Cerebellar nuclear complex (tissue), 1 donor: ENCODE measurements around the gene RAPGEF4.
A peak's percentile ranks its signal among the peaks of the same experiment; 100 is the strongest.

ENCODE experiments used
- DNase-seq, 2 experiments: peaks; one replicate each; lab custom pipeline; 2025; lab: John Stamatoyannopoulos, UW

Gene RAPGEF4

DNA sequence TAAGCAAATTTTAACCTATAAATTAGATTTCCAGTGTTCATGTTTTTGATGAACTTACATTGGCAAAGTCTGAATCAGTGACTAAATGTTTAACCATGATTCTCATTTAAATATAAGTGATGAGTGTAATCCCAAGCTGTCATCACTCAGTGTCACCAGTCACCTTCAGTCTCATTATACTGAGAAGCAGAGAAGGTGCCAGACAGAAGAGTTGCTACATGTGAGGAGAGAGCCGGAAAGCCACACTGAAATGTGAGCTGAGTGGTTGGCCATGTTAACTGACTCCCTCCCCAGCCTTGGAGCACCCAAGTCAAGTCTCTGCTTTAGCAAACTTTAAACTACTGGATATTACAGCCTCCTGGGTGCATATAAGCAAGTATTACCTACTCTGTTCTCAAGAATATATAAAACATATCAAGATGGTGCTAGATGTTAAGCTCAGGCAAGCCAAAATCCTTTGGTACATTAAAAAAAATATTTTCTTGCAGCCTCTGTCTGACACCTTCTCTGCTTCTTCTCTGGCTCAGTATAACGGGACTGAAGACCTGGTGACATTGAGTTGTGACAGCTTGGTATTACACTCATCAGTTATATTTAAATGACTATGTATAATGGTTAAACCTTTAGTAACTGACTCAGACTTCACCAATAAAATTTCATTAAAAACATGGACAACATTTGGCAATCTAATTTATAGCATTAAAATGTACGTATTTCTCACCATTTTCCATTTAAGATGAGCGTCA, 264.2 kb downstream of the RAPGEF4 start:
- no peak for DNase-seq

GRCh38 chr2:173001664-173002604, 266.3 kb downstream of the RAPGEF4 start:
- DNase-seq: no peak

DNA sequence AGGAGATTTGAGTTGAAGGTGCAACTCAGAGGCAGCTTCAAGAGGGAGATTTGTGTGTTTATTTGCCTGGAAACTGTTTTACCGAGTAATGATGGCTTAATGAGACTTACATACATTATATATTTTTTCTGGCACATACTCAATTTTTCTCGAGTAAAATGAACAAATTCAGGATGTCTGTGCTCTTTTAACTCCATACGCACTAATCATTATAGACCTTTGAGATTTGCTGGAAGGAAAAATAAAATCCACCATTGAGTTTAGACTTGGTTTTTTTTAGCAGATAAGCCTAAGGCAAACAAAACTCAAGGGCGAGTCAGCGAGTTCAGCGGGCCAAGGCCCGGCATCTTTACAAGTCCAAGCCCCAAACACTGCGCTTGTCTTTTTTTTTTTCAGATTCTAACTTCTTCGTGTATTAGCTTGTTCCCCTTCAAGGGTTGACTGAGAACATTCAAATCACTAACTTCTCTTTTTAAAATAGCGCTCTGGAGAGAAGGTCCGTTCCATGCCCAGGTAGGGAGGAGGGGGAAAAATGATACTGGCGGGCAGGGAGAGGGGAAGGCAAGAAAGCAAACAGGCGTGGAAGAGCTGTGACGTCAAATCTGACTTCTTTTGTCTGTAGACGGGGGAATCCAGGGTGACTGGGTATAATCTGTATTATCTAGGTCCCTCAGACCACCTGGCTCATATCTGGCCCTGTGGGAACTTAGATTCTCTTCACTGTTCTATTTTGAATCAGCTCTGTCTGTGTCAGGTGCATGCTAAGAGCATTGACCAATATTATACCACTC, 267.3 kb downstream of the RAPGEF4 start:
- DNase-seq: no peak

DNA sequence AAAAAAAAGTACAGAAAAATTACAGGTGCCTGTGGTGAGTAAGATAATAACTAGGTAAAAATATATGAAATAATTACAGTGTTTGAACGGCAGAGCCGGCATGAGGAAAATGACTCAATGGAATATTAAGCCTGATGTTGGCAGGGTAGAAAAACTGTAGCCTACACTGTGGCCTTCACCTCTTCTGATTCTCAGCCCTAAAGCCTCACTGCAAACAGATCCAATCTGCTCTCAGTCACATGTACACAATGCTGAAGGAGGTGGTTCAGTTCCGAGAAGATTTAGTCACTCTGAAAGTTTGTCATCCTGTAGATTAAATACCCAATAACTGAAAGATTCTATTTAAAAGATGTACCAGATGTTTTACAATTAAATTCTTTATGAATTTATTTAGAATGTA, 273.1 kb downstream of the RAPGEF4 start:
- no peak for DNase-seq

DNA sequence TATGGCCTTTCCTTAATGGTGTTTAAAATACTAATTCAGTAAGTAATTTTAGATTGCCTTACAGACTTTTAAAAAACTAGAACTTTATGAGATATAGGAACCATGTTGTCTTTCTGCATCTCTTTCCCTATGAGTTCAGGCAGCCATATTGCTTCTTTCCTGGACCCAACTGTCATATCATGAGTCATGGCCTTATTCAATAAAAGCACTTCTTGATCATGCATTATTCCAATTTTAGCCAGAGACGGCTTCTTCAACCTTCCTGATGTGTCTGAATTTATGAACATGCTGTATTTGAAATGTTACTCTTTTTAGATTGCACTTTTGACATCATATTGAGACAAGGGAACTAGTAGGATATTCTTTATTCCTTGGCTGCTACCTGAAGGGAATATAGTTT, 274.6 kb downstream of the RAPGEF4 start:
- no peak for DNase-seq

DNA sequence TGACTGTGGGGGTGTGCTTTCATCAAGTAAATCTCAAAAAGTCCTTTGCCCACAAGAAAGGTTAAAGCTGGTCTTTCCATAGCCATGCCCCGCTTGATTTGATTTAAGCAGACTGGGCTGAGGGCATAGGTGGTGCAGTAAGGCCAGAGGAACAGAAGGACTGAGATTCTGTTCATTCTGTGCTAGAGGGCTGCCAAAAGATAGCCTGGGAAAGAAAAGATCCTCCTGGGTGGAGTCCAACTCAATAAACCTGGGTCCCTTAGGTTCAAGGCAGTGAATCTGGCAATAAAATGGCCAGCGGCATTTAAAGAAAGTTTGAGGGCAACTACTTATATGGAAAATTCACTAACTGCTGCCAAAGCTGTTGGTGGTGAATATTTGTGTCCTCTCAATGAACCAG, 280.8 kb downstream of the RAPGEF4 start:
- DNase-seq: no peak

- DNase-seq: no peak
Measured at GRCh38 chr2:173017646-173018420, 282.2 kb downstream of the RAPGEF4 start.

DNA sequence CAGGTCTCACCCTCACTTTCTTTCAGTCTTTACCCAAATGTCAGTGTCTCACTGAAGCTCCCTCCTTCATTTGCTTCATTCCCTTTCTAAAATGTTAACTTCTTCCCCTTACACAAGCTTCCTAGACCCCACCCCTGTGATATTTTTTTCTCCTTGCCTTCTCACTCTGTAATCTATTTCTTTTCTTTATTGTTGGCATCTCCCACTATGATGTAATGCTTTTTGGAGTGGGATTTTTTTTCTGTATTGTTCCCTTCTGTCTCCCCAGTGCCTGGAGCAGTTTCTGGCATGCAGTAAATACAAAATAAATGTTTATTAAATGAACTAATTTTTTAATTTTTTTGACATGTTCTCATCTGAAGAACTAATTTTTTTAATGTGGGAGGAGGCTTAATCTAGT, 284.1 kb downstream of the RAPGEF4 start:
- DNase-seq: no peak

- DNase-seq: no peak
Measured at GRCh38 chr2:173021939-173022371, 286.3 kb downstream of the RAPGEF4 start.

DNA sequence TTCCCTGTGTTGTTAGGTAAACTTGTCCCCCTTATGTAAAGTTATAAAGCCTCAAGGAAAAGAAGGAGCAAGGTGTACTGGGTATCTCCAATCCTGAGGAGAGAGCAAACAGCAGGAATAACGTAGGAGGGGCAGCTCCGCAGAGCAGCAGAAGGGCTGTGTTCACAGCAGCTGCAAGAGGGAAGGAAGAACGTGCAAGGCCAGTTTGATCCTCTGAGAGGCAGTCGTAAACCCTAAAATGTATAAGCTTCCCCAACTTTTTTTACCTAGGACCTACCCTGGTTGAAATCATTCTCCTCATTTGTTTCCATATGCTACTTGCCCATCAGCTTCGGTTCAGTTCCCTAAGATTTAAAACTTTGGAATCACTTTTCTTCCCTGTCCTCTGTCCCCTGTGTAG, 288.1 kb downstream of the RAPGEF4 start:
- DNase-seq: no peak

- DNase-seq: no peak
Measured at GRCh38 chr2:173026479-173026878, 290.8 kb downstream of the RAPGEF4 start.

DNA sequence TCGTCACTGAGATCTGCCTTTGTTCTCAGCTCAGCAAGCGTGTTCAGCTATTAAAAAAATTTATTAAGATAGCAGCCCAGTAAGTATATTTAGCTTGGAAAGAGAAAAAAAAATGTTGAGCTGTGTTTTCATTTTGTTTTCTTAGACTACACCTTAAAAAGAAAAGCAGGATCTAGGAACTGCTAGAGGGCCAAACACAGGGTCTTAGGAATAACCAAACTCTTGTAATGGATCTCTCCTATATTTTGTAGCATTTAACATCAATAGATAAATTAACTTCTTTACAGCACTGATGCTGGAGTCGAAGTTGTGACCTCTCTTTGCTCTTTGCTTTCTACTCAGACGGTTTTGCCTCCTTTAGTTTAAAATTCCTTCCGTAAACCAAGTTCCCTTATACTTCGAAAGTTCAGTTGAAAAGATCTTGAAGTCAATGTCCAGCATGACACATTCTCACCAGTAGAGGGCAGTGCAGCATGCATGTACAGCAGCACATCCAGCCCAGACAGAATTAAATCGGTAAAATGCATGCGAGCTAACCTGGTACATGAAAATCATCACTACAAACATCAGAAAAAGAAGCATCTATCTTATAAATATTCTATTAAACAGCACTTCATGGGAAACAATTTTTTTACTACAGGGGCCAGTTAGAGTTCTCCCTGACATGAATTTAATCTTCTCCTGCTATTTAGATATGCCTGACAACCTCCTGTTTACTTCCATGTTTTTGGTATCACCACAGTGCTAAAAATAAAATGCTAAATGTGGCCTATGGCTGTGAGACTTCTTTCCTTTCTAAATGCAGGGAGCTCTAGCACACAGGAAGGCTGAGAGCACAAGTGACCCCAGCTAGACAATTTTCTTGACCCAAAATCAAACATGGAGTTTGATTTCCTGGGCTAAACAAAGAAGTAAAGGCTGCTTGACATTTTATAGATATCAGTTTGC, 291.8 kb downstream of the RAPGEF4 start:
- peak; percentile 24 to 63 for DNase-seq

DNA sequence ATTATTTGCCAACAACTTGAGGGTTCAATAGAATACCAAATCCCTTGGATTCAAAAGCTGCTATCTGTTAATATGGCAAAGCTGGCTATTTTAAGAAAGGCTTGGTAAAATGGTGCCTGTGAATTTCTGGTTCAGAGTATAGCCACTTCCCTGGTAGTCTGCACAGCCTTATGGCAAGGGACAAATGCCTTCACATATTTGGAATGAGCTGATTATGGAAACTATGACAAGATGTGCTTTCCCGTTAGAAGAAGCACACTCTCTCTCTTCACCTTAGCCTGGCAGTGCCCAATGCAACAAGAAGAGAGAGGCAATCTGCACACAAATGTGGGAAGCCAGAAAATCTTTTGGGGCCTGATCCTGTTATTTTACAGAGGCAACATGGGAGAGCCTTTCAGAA, 292.5 kb downstream of the RAPGEF4 start:
- DNase-seq: no peak

DNA sequence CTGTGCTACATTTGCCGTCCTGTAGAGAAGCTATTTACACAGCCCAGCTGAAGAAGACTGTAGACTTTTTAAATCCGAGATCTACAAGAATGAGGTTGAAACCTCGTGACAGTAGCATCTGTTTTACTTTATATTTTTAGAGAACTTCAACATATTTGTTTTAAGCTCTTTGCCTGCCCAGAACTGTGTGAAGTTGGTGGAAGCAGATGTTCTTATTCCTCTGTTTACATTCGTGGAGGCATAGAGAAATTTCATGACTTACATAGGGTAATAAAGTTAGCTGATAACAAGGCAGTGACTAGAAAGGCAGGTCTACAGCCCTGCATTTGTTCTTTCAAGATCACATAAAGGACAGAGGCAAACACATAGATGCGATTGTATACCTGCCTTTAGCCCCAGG, 293.0 kb downstream of the RAPGEF4 start:
- DNase-seq: no peak

- DNase-seq: no peak
Measured at GRCh38 chr2:173030561-173031490, 295.2 kb downstream of the RAPGEF4 start.

- no peak for DNase-seq
Measured at GRCh38 chr2:173032032-173032431, 296.4 kb downstream of the RAPGEF4 start.

DNA sequence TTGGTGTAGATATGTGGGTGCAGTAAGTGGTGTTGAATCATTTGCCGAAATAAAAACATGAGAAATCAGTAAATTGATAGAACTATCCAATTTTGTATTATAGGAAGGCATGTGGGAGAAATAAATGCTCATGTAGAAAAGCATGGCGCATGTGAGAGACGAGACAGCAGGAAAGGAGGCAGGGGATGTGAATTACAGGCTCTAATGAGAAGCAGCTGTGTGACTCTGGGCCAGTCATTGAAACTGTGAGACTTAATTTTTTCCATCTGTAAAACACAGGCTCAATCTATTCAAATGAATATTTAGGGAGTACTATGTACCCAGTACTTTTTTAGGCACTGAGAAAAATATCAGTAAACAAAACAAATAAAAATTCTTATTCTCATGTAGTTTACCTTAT, 297.4 kb downstream of the RAPGEF4 start:
- DNase-seq: no peak

GRCh38 chr2:173034143-173034542, 298.5 kb downstream of the RAPGEF4 start:
- DNase-seq: no peak
